HCT116 (cell line): ENCODE data around the gene RAB11FIP2. TPM values are rescaled to one million over a fixed set of nuclear protein-coding genes. Genes with fewer than 3 reads are reported as not detected.
A peak's percentile ranks its signal among the peaks of the same experiment; 100 is the strongest.

Experiments
- ATAC-seq: fragments of 200-7000 bp; cut with Tn5 transposase; 2 replicates; pipeline ENCODE4 v1.9.1; 2020; ENCODE audit warnings: mild to moderate bottlenecking, moderate library complexity
- BruUV-seq: library from RNA; stranded (reverse); fragments of 400-500 nt; replicated peaks from 2 replicates; lab custom pipeline; 2021; lab: Mats Ljungman, UMichigan
- CTCF ChIA-PET: fragments of 300-600 bp; sonication (Branson Sonifier 250); formaldehyde crosslinking; loops from one replicate; lab custom pipeline; 2021; ENCODE audit warnings: antibody characterized with exemption; lab: Charles Lee
- POLR2A ChIA-PET: fragments of 300-600, 350-600 bp; sonication (Branson Sonifier 250); formaldehyde crosslinking; loops from one replicate; lab custom pipeline; 2021; ENCODE audit warnings: antibody characterized with exemption; lab: Charles Lee
- RAD21 ChIA-PET, 2 experiments: fragments of 300-600 bp; sonication (Branson Sonifier 250); formaldehyde crosslinking; loops; one replicate each; lab custom pipeline; 2023; ENCODE audit warnings: low total read pairs in 2 of 2; ENCODE audit not compliant: uncharacterized antibody in 2 of 2, unreplicated experiment in 2 of 2, low non-redundant PET in 1 of 2; lab: Charles Lee
- DNase-seq: peaks from one replicate; pipeline ENCODE4 v3.0.0-alpha.2; 2010; ENCODE audit warnings: low read depth, low spot score
- H2AFZ ChIP-seq: fragments of 200-600 bp; shearing (Covaris generic), sonication (generic); 2 replicates; pipeline ENCODE4 v1.6.1; 2017; ENCODE audit warnings: low read depth, mixed run types, mixed read lengths, antibody characterized with exemption, low read length; ENCODE audit not compliant: poor library complexity, severe bottlenecking
- H3K27ac ChIP-seq: 2 replicates; pipeline ENCODE4 v1.5.1; 2012; ENCODE audit warnings: low read depth, low read length
- H3K27me3 ChIP-seq: fragments of 200-600 bp; sonication (generic); 2 replicates; pipeline ENCODE4 v1.6.1; 2016; ENCODE audit warnings: mixed run types, low read length, mixed read lengths; ENCODE audit not compliant: insufficient read depth
- H3K36me3 ChIP-seq, 2 experiments: fragments of 200-500 bp in 1 of 2; fragments of 200-600 bp in 1 of 2; sonication (Bioruptor generic) in 1 of 2; sonication (generic) in 1 of 2; 2 replicates each; pipeline versions ENCODE4 v1.5.1 to v1.6.1; 2014 to 2016; ENCODE audit warnings: low read length in 2 of 2, inconsistent platforms in 1 of 2, mixed read lengths in 1 of 2, mixed run types in 1 of 2; ENCODE audit not compliant: insufficient read depth in 2 of 2, control insufficient read depth in 1 of 2
- H3K4me1 ChIP-seq, 2 experiments: fragments of 200-600 bp in 1 of 2; sonication (generic) in 1 of 2; 2 replicates each; pipeline versions ENCODE4 v1.5.1 to v1.6.1; 2012 to 2017; ENCODE audit warnings: low read length in 2 of 2, inconsistent platforms in 1 of 2, mild to moderate bottlenecking in 1 of 2, mixed read lengths in 1 of 2, mixed run types in 1 of 2, moderate library complexity in 1 of 2; ENCODE audit not compliant: insufficient read depth in 2 of 2, control insufficient read depth in 1 of 2
- H3K4me2 ChIP-seq: fragments of 200-600 bp; sonication (generic); 2 replicates; pipeline ENCODE4 v1.6.1; 2017; ENCODE audit warnings: mixed run types, low read length, mixed read lengths
- H3K4me3 ChIP-seq, 2 experiments: fragments of 200-600 bp in 1 of 2; sonication (generic) in 1 of 2; replicated peaks in 1 of 2; 2 replicates each; pipeline ENCODE4 v1.5.1; 2011 to 2016; ENCODE audit warnings: low read length in 2 of 2, control low read depth in 1 of 2, low read depth in 1 of 2, mild to moderate bottlenecking in 1 of 2, mixed read lengths in 1 of 2, mixed run types in 1 of 2
- H3K79me2 ChIP-seq: fragments of 200-600 bp; sonication (generic); 2 replicates; pipeline ENCODE4 v1.6.1; 2017; ENCODE audit warnings: mild to moderate bottlenecking, mixed run types, low read length, moderate library complexity, mixed read lengths; ENCODE audit not compliant: insufficient read depth
- H3K9ac ChIP-seq: fragments of 200-600 bp; sonication (generic); 2 replicates; pipeline ENCODE4 v1.6.1; 2016; ENCODE audit warnings: low read length, mixed read lengths
- H3K9me2 ChIP-seq: fragments of 200-600 bp; sonication (generic), shearing (Covaris generic); 2 replicates; pipeline ENCODE4 v1.6.1; 2017; ENCODE audit warnings: mixed run types, mild to moderate bottlenecking, moderate library complexity; ENCODE audit not compliant: insufficient read depth
- H3K9me3 ChIP-seq, 2 experiments: fragments of 200-500 bp in 1 of 2; fragments of 200-600 bp in 1 of 2; sonication (Bioruptor generic) in 1 of 2; sonication (generic) in 1 of 2; 2 replicates each; pipeline ENCODE4 v1.6.1; 2014 to 2017; ENCODE audit warnings: low read length in 2 of 2, mixed read lengths in 2 of 2, inconsistent platforms in 1 of 2, low read depth in 1 of 2, mild to moderate bottlenecking in 1 of 2, mixed run types in 1 of 2, moderate library complexity in 1 of 2; ENCODE audit not compliant: control insufficient read depth in 1 of 2, insufficient read depth in 1 of 2
- H4K20me1 ChIP-seq: fragments of 200-600 bp; sonication (generic), shearing (Covaris generic); 2 replicates; pipeline ENCODE4 v1.6.1; 2017; ENCODE audit warnings: mixed run types, mild to moderate bottlenecking, moderate library complexity; ENCODE audit not compliant: insufficient read depth
- CBX3 ChIP-seq: IDR thresholded peaks from 2 replicates; pipeline ENCODE4 v1.6.1; 2012; ENCODE audit warnings: low read depth
- CEBPB ChIP-seq: IDR thresholded peaks from 2 replicates; pipeline ENCODE4 v1.6.1; 2012; ENCODE audit warnings: low read depth
- EGR1 ChIP-seq: IDR thresholded peaks from 2 replicates; pipeline ENCODE4 v1.6.1; 2012; ENCODE audit warnings: low read depth
- FOSL1 ChIP-seq: IDR thresholded peaks from 2 replicates; pipeline ENCODE4 v1.6.1; 2012; ENCODE audit warnings: low read depth
- JUND ChIP-seq: IDR thresholded peaks from 2 replicates; pipeline ENCODE4 v1.6.1; 2012
- MAX ChIP-seq: IDR thresholded peaks from 2 replicates; pipeline ENCODE4 v1.6.1; 2012
- POLR2AphosphoS5 ChIP-seq: IDR thresholded peaks from 2 replicates; pipeline ENCODE4 v1.6.1; 2011; ENCODE audit warnings: mild to moderate bottlenecking, low read depth, low read length, moderate library complexity
- SIN3A ChIP-seq: IDR thresholded peaks from 2 replicates; pipeline ENCODE4 v1.6.1; 2012; ENCODE audit warnings: low read depth
- SP1 ChIP-seq: IDR thresholded peaks from 2 replicates; pipeline ENCODE4 v1.6.1; 2012; ENCODE audit warnings: low read depth
- ZBTB33 ChIP-seq: IDR thresholded peaks from 2 replicates; pipeline ENCODE4 v1.6.1; 2011; ENCODE audit warnings: mild to moderate bottlenecking, low read length, moderate library complexity; ENCODE audit not compliant: insufficient replicate concordance; ENCODE audit errors: extremely low read depth
- intact Hi-C: fragments of 100-400 bp; cut with micrococcal nuclease; formaldehyde crosslinking; loops from 2 replicates; pipeline ENCODE4 v1.10.0; 2022
- total RNA-seq: library from RNA; stranded (reverse); gene quantifications from one replicate; pipeline ENCODE4 v1.2.1, GENCODE V29; 2021; ENCODE audit not compliant: unreplicated experiment

Gene RAB11FIP2
- total RNA-seq, 1 experiment from 2014 or later = 16.8 TPM

- ChIA-PET POLR2A (interaction anchor here (0.7 kb wide), 1 partner anchor 133 kb away, joined by 3 read pairs; no protein-coding TSS in a partner anchor), CTCF (interaction anchor here (0.7 kb wide), 2 partner anchors 57 to 256 kb away, joined by 3 read pairs; no protein-coding TSS in a partner anchor)
Observed at GRCh38 chr10:118003126-118003525, 43.6 kb downstream of the RAB11FIP2 start.

GRCh38 chr10:118002581-118002980 lies 44.2 kb downstream of the RAB11FIP2 start:
- H3K9ac ChIP-seq = no peak overlapping the region
- peak; percentile 86 for TF ChIP-seq CBX3
- peak; percentile 62 for TF ChIP-seq SP1
- TF ChIP-seq JUND = peak; percentile 64
- TF ChIP-seq FOSL1 = peak; percentile 74
- TF ChIP-seq MAX = peak; percentile 37
- no peak for TF ChIP-seq EGR1
- TF ChIP-seq CEBPB = peak; percentile 87
- no peak for TF ChIP-seq POLR2AphosphoS5
- TF ChIP-seq, all 23 proteins: peak for 6
- peak; percentile 64 for DNase-seq
- Histone ChIP-seq H4K20me1 (no peaks in the 10 kb centered on the region), H3K9me2 (no peaks in the 10 kb centered on the region), H3K4me3 (no peak overlapping the region), H3K9me3 (no peaks in the 10 kb centered on the region), H3K4me1 (peaks cover 0 to 4% of the 10 kb centered on the region in 2 experiments; a peak in 1 of 4 replicates), H3K36me3 (no peaks in the 10 kb centered on the region), H3K27me3 (no peaks in the 10 kb centered on the region), H3K27ac (no peak overlapping the region), H2AFZ (no peak overlapping the region), H3K79me2 (no peaks in the 10 kb centered on the region), H3K4me2 (no peak overlapping the region)
- ChIA-PET RAD21 (no interaction called here), CTCF (no interaction called here), POLR2A (no interaction called here)
- no TSS peak for BruUV-seq
- intact Hi-C loops = no loop called here
- no peak; the same call in 1 of the 2 replicates for ATAC-seq

More at GRCh38 chr10:118003126-118003525, 43.6 kb downstream of the RAB11FIP2 start:
- H3K27me3 ChIP-seq = no peaks in the 10 kb centered on the region
- H4K20me1 ChIP-seq = no peaks in the 10 kb centered on the region
- H3K27ac ChIP-seq = no peak overlapping the region
- no TSS peak for BruUV-seq
- ATAC-seq (no peak), DNase-seq (no peak)
- H3K9me2 ChIP-seq = no peaks in the 10 kb centered on the region
- no peaks in the 10 kb centered on the region for H3K79me2 ChIP-seq
- no peak overlapping the region for H3K4me3 ChIP-seq
- intact Hi-C loops = no loop called here
- RAD21 ChIA-PET = no interaction called here
- H2AFZ ChIP-seq = no peak overlapping the region
- H3K4me1 ChIP-seq = peaks cover 0 to 4% of the 10 kb centered on the region in 2 experiments; a peak in 1 of 4 replicates
- no peak for TF ChIP-seq CBX3
- no peak for TF ChIP-seq ZBTB33
- TF ChIP-seq SIN3A = no peak
- no peak for TF ChIP-seq FOSL1
- no peak for TF ChIP-seq JUND
- no peaks in the 10 kb centered on the region for H3K36me3 ChIP-seq
- H3K4me2 ChIP-seq = no peak overlapping the region
- H3K9ac ChIP-seq = no peak overlapping the region
- no peaks in the 10 kb centered on the region for H3K9me3 ChIP-seq
